ENCODE measurements around the gene TPM2.

TPM2 gene

GRCh38 chr9:35674025-35674361, 15.7 kb downstream of the TPM2 start:
- no peak for FAIRE-seq

GRCh38 chr9:35673132-35674024, 16.3 kb downstream of the TPM2 start, which contains the start of gene CA9:
Gene CA9 (plus strand): TSS chr9:35673928. CDS start chr9:35673960, 32 bp downstream.
- FAIRE-seq, result no peak

DNA sequence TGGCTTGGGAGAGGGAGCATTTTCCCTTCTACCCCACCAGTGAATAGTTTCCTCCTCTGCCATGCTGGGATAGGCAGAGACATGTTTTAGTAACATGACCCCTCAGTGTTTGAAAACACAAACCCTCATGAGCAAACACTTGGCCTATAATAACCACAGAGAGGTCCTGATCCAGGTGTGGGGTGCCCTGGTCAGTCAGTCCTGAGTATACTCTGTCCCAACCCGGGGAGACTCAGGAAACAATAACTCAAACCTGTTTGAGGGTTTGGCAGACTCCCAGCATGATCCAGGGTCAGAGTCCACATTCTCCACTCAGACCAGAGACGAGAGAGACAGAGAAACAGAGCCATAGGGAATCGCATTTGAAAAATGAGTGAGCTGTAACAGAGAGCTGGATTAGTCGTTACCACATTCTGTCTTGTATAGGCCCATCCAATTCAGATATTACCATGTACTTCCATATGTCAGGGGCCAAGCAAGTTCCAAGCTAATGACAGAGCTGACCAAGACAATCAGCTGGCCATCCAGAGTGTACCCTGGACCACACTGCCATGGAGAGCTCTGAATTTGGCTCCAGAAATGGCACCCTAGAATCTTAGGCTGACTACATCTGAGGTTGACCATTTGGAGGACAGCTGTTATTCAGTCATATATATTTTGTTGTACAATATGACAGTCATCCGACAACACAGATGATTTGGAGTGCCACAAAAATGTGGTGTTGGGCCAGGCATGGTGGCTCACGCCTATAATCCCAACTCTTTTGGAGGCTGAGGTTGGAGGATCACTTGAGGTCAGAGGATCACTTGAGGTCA, 20.2 kb downstream of the TPM2 start:
- FAIRE-seq, result no peak

GRCh38 chr9:35667939-35668338, 21.8 kb downstream of the TPM2 start:
- FAIRE-seq, result no peak

DNA sequence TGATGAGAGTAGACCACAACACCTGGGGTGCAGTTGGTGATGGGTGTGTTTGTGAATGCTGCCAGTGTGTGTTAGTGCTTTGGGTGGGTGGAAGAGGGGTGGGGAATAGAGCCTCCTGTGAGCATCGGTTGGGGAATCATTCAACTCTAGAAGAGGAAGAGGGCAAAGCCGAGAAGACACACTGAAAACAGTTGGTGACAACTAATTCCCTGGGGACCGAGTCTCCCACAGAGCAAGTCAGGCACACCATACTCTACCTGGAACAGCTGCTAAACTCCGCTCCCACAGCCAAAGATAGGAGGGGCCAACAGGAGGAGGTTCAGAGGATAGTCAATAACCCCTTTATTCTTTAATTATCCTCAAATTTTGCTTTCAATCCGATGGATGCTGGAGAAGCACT, 23.2 kb downstream of the TPM2 start:
- no peak for FAIRE-seq

DNA sequence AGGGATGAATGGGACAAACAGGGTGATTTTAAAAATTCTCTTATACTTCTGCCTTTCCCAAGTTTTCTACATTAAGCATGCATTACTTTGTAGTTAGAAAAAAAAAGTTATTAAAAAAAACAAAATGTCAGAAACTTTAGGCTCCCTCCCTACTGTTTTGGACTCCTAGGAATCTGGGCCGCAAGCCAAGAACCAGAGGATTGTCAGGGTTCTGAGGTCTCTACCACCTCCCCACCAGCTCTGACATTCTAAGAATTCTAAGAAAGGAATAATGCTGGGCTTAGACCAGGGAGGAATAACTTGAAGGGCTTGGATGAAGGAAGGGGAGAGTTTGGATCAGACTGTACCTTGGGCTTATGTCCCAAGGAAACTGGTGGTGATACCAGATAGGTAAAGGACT, 23.7 kb downstream of the TPM2 start:
- FAIRE-seq, result no peak

- FAIRE-seq, result no peak
Measured at GRCh38 chr9:35665471-35665818, 24.3 kb downstream of the TPM2 start.

GRCh38 chr9:35664531-35665470, 24.9 kb downstream of the TPM2 start, which contains the start of gene ARHGEF39:
Gene ARHGEF39 (minus strand): TSS chr9:35665195. CDS start chr9:35665169, 26 bp downstream.
- FAIRE-seq, result no peak

GRCh38 chr9:35662437-35662836, 27.3 kb downstream of the TPM2 start:
- no peak for FAIRE-seq

DNA sequence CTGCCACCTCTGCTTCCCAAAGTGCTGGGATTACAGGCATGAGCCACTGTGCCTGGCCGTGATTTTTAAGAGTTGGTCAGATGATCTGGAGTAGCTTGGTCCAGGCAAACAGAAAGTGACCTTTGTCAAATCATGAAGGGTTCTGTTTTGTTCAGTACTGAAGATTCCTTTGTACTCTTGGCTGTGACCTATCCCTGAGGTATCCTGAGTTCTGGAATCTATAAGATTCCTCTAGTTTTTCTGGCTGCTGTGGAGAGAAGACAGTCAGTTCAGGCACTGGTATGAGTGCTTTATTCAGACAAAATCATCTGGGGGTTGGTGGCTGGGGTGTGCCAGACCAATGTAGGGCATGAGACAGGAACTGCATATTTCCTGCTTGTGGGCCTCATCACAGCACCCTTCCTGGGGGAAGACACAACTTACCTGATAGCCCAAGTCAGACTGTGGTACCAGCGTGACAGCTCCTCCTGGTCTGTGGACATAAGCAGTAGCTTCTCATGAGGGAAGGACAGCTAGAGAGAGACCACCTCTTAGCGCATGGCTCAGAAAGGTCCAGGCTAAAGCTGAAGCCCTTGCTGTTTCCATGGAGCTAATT, 27.9 kb downstream of the TPM2 start:
- FAIRE-seq, result no peak

GRCh38 chr9:35660966-35661415, 28.7 kb downstream of the TPM2 start:
- FAIRE-seq, result no peak

GRCh38 chr9:35659340-35659739, 30.4 kb downstream of the TPM2 start:
- FAIRE-seq, result no peak

- no peak for FAIRE-seq
Measured at GRCh38 chr9:35658968-35659220, 30.8 kb downstream of the TPM2 start.

- FAIRE-seq, result no peak
Measured at GRCh38 chr9:35658137-35658967, 31.4 kb downstream of the TPM2 start, which contains the start of gene CCDC107. Gene CCDC107 (plus strand): TSS chr9:35658292. CDS start chr9:35658380, 88 bp downstream.

GRCh38 chr9:35657546-35658136, 32.1 kb downstream of the TPM2 start, which contains the start of gene RMRP:
Gene RMRP (minus strand): TSS chr9:35658019.
- FAIRE-seq, result peak; percentile 93

GRCh38 chr9:35656831-35657545, 32.7 kb downstream of the TPM2 start:
- no peak for FAIRE-seq

- no peak for FAIRE-seq
Measured at GRCh38 chr9:35656348-35656747, 33.4 kb downstream of the TPM2 start.

- no peak for FAIRE-seq
Measured at GRCh38 chr9:35653611-35654010, 36.1 kb downstream of the TPM2 start.

- no peak for FAIRE-seq
Measured at GRCh38 chr9:35652829-35653209, 36.9 kb downstream of the TPM2 start.

Measured in endometrium (tissue), 2 donors.